ENCODE data around the gene L3MBTL4. TPM values are rescaled to one million over a fixed set of nuclear protein-coding genes. Genes with fewer than 3 reads are reported as not detected.

The L3MBTL4 gene
- total and polyA plus RNA-seq, 9 of the 15 experiments (the other 6 are each of a cell fraction or from before 2014, with no cell fraction given) = not detected

GRCh38 chr18:6382963-6383362 lies 31.7 kb downstream of the L3MBTL4 start:
- no peak overlapping the region for H3K9ac ChIP-seq (ENCODE audit: insufficient read depth in 1 of 2, low read depth in 2 of 2, low read length in 2 of 2)
- no peaks in the 10 kb centered on the region for H3K27me3 ChIP-seq (ENCODE audit: control insufficient read depth in 2 of 2, insufficient read depth in 2 of 2, low read length in 2 of 2)
- no peaks in the 10 kb centered on the region for H3K36me3 ChIP-seq (ENCODE audit: control insufficient read depth, insufficient read depth, low read length)
- H3K4me2 ChIP-seq (ENCODE audit: insufficient read depth, low read length) = no peak overlapping the region
- intact Hi-C loops (cut with micrococcal nuclease) = no loop called here
- no peak overlapping the region for H2AFZ ChIP-seq (ENCODE audit: low read depth, low read length)
- no peaks in the 10 kb centered on the region for H3K79me2 ChIP-seq (ENCODE audit: control insufficient read depth, insufficient read depth, low read length)
- no peaks in the 10 kb centered on the region for H3K9me3 ChIP-seq (replicated peaks; ENCODE audit: control insufficient read depth, insufficient read depth, low read depth, low read length)
- no peak overlapping the region for H3K4me3 ChIP-seq
- ATAC-seq (no peak), FAIRE-seq (no peak), DNase-seq (ENCODE audit: extremely low read depth in 1 of 4, low spot score in 3 of 4) (no peak)
- H4K20me1 ChIP-seq (replicated peaks; ENCODE audit: control insufficient read depth, insufficient read depth, low read length) = no peaks in the 10 kb centered on the region
- 1% methylated on average over 7 of the region's 7 CpGs for WGBS (ENCODE audit: insufficient coverage, low coverage, missing lambda C conversion rate)
- CTCF ChIA-PET (ENCODE audit: low intra/inter-chr PET ratio) = no interaction called here
- no peaks in the 10 kb centered on the region for H3K4me1 ChIP-seq (replicated peaks in 1 of 2; ENCODE audit: control insufficient read depth in 2 of 2, insufficient read depth in 2 of 2, low read length in 2 of 2)
- no peak for TF ChIP-seq HOXB6 (CRISPR knock-in tag; IDR thresholded peaks at IDR 0.05; ENCODE audit: borderline replicate concordance)
- no peak for TF ChIP-seq POLR2B (IDR thresholded peaks at IDR 0.05; ENCODE audit: low read depth, partially characterized antibody)
- no peak for TF ChIP-seq ZC3H4 (CRISPR knock-in tag; IDR thresholded peaks at IDR 0.05; ENCODE audit: borderline replicate concordance)
- TF ChIP-seq NBN (IDR thresholded peaks at IDR 0.05; ENCODE audit: low read depth) = no peak
- TF ChIP-seq ZNF197 (CRISPR knock-in tag; IDR thresholded peaks at IDR 0.05; ENCODE audit: low read depth) = no peak
- TF ChIP-seq ZNF175 (CRISPR knock-in tag; IDR thresholded peaks at IDR 0.05; ENCODE audit: low read depth) = no peak
- TF ChIP-seq XRCC3 (IDR thresholded peaks at IDR 0.05) = no peak
- TF ChIP-seq MEIS2 (IDR thresholded peaks at IDR 0.05; ENCODE audit: partially characterized antibody) = no peak
- no peak for TF ChIP-seq ZBTB34 (CRISPR knock-in tag; IDR thresholded peaks at IDR 0.05)
- no peak for TF ChIP-seq RBM14 (IDR thresholded peaks at IDR 0.05; ENCODE audit: borderline replicate concordance, insufficient read depth, low read depth, low read length)
- TF ChIP-seq ZNF586 (CRISPR knock-in tag; conservative IDR thresholded peaks at IDR 0.05) = no peak
- no peak for TF ChIP-seq ASH1L (IDR thresholded peaks at IDR 0.05; ENCODE audit: borderline replicate concordance, low read depth, partially characterized antibody)
- TF ChIP-seq, protein P1, sequence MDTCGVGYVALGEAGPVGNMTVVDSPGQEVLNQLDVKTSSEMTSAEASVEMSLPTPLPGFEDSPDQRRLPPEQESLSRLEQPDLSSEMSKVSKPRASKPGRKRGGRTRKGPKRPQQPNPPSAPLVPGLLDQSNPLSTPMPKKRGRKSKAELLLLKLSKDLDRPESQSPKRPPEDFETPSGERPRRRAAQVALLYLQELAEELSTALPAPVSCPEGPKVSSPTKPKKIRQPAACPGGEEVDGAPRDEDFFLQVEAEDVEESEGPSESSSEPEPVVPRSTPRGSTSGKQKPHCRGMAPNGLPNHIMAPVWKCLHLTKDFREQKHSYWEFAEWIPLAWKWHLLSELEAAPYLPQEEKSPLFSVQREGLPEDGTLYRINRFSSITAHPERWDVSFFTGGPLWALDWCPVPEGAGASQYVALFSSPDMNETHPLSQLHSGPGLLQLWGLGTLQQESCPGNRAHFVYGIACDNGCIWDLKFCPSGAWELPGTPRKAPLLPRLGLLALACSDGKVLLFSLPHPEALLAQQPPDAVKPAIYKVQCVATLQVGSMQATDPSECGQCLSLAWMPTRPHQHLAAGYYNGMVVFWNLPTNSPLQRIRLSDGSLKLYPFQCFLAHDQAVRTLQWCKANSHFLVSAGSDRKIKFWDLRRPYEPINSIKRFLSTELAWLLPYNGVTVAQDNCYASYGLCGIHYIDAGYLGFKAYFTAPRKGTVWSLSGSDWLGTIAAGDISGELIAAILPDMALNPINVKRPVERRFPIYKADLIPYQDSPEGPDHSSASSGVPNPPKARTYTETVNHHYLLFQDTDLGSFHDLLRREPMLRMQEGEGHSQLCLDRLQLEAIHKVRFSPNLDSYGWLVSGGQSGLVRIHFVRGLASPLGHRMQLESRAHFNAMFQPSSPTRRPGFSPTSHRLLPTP (IDR thresholded peaks at IDR 0.05; ENCODE audit: borderline replicate concordance, extremely low read depth, insufficient read length) = no peak
- no TSS peak for BruUV-seq (replicated peaks)
- in situ Hi-C loops (cut with MboI) = no loop called here
- POLR2A ChIA-PET = no interaction called here
- no peak overlapping the region for H3K27ac ChIP-seq (ENCODE audit: extremely low read depth, low read depth, low read length)
- H3K9me1 ChIP-seq (ENCODE audit: control insufficient read depth, insufficient read depth, low read length) = no peaks in the 10 kb centered on the region

Data from K562 (cell line).